Panc1 (cell line): ENCODE results near the gene NECTIN4. TPM values are rescaled to one million over a fixed set of nuclear protein-coding genes. Genes with fewer than 3 reads are reported as not detected.

Experiments
- ATAC-seq: fragments of 200-7000 bp; cut with Tn5 transposase; 2 replicates; pipeline ENCODE4 v1.9.1; 2020; ENCODE audit warnings: mild to moderate bottlenecking, moderate library complexity
- BruUV-seq: library from RNA; stranded (reverse); fragments of 400-500 nt; replicated peaks from 2 replicates; lab custom pipeline; 2021; lab: Mats Ljungman, UMichigan
- CTCF ChIA-PET: fragments of 300-600 bp; sonication (Branson Sonifier 250); formaldehyde crosslinking; loops from one replicate; lab custom pipeline; 2022; ENCODE audit warnings: antibody characterized with exemption; lab: Charles Lee
- POLR2A ChIA-PET: fragments of 300-600 bp; sonication (Branson Sonifier 250); formaldehyde crosslinking; loops from one replicate; lab custom pipeline; 2022; ENCODE audit warnings: antibody characterized with exemption; lab: Charles Lee
- DNase-seq: peaks from one replicate; pipeline ENCODE4 v3.0.0-alpha.2; 2010; ENCODE audit warnings: low read depth, low spot score
- H3K27ac ChIP-seq: 2 replicates; pipeline ENCODE4 v1.5.1; 2011; ENCODE audit warnings: mild to moderate bottlenecking, low read length, inconsistent platforms
- H3K27me3 ChIP-seq: fragments of 200-500 bp; sonication (Bioruptor generic); 2 replicates; pipeline ENCODE4 v1.6.0; 2014; ENCODE audit warnings: low read length, inconsistent platforms; ENCODE audit not compliant: control insufficient read depth, insufficient read depth
- H3K36me3 ChIP-seq: fragments of 200-500 bp; sonication (Bioruptor generic); 2 replicates; pipeline ENCODE4 v1.5.1; 2014; ENCODE audit warnings: inconsistent platforms, mild to moderate bottlenecking, low read length, moderate library complexity; ENCODE audit not compliant: control insufficient read depth, insufficient read depth
- H3K4me1 ChIP-seq: 2 replicates; pipeline ENCODE4 v1.5.1; 2011; ENCODE audit warnings: inconsistent platforms, mild to moderate bottlenecking, low read length, moderate library complexity; ENCODE audit not compliant: control insufficient read depth, insufficient read depth
- H3K4me3 ChIP-seq, 2 experiments: 2 replicates each; pipeline ENCODE4 v1.5.1; 2011 to 2012; ENCODE audit warnings: low read depth in 2 of 2, low read length in 2 of 2, mild to moderate bottlenecking in 2 of 2, inconsistent platforms in 1 of 2, moderate library complexity in 1 of 2
- H3K9me3 ChIP-seq: fragments of 200-500 bp; sonication (Bioruptor generic); 2 replicates; pipeline ENCODE4 v1.5.1; 2014; ENCODE audit warnings: low read depth, mild to moderate bottlenecking, inconsistent platforms, low read length, moderate library complexity; ENCODE audit not compliant: control insufficient read depth, insufficient read depth
- POLR2AphosphoS5 ChIP-seq: IDR thresholded peaks from 2 replicates; pipeline ENCODE4 v1.6.1; 2012; ENCODE audit warnings: mild to moderate bottlenecking, low read depth, low read length, moderate library complexity
- REST ChIP-seq, 2 experiments: IDR thresholded peaks; 2 replicates each; pipeline ENCODE4 v1.6.1; 2011 to 2012; ENCODE audit warnings: low read depth in 2 of 2, control low read depth in 1 of 2, low read length in 1 of 2, mild to moderate bottlenecking in 1 of 2, moderate library complexity in 1 of 2; ENCODE audit not compliant: insufficient read depth in 1 of 2
- SIN3A ChIP-seq: IDR thresholded peaks from 2 replicates; pipeline ENCODE4 v1.6.1; 2012; ENCODE audit warnings: low read depth, mild to moderate bottlenecking, low read length, moderate library complexity, borderline replicate concordance; ENCODE audit not compliant: insufficient read depth
- TCF7L2 ChIP-seq: IDR thresholded peaks from 2 replicates; pipeline ENCODE4 v1.6.1; 2011; ENCODE audit warnings: mild to moderate bottlenecking, low read depth, low read length, inconsistent platforms
- in situ Hi-C: cut with HindIII; loops from 2 replicates; pipeline ENCODE4 v1.10.0; 2016; ENCODE audit warnings: low sequenced_read_pairs, low pct_unique_long_range_greater_than_20kb
- intact Hi-C: fragments of 100-400 bp; cut with micrococcal nuclease; formaldehyde crosslinking; loops from one replicate; pipeline ENCODE4 v1.10.0; 2022; ENCODE audit not compliant: unreplicated experiment
- total RNA-seq: library from RNA; stranded (reverse); gene quantifications from one replicate; pipeline ENCODE4 v1.2.1, GENCODE V29; 2021; ENCODE audit not compliant: unreplicated experiment
- TF ChIP-seq, protein P1 (sequence below): fragments of 450-650 bp; IDR thresholded peaks from 2 replicates; pipeline ENCODE4 v1.5.1; 2017; ENCODE audit warnings: mild to moderate bottlenecking

The NECTIN4 gene
- total RNA-seq, 1 experiment from 2014 or later, result not detected

DNA sequence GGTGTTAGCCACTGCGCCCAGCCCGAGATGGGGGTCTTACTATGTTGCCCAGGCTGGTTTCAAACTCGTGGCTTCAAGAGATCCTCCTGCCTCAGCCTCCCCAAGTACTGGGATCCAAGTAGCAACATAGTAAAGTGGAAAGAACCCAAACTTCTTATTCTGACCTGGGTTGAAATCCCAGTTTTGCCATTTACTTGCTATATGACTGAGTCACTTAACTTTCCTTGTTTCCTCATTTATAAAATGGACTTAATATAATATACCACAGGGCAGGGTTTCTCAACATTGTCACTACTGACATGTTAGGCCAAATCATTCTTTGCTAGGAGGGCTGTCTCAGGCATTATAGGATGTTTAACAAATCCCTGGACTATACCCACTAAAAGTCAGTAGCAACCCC is 21.8 kb upstream of the NECTIN4 start:
- CTCF ChIA-PET, result no interaction called here
- in situ Hi-C loops, result no loop called here

GRCh38 chr1:161106431-161106830 is 17.1 kb upstream of the NECTIN4 start:
- H3K4me3 ChIP-seq, result no peak overlapping the region
- in situ Hi-C loops (no loop called here), intact Hi-C loops (no loop called here)
- CTCF ChIA-PET, result no interaction called here
- BruUV-seq, result no TSS peak
- no peaks in the 10 kb centered on the region for H3K27me3 ChIP-seq
- ATAC-seq (no peak), DNase-seq (no peak)
- no peak overlapping the region for H3K27ac ChIP-seq
- POLR2A ChIA-PET, result no interaction called here
- 0 out of 2 replicates have a peak, but pooled peaks cover 4% of the 10 kb centered on the region for H3K36me3 ChIP-seq
- no peaks in the 10 kb centered on the region for H3K9me3 ChIP-seq
- H3K4me1 ChIP-seq, result no peaks in the 10 kb centered on the region
- TF ChIP-seq POLR2AphosphoS5, result no peak
- no peak for TF ChIP-seq SIN3A
- TF ChIP-seq TCF7L2, result no peak
- TF ChIP-seq, protein P1, sequence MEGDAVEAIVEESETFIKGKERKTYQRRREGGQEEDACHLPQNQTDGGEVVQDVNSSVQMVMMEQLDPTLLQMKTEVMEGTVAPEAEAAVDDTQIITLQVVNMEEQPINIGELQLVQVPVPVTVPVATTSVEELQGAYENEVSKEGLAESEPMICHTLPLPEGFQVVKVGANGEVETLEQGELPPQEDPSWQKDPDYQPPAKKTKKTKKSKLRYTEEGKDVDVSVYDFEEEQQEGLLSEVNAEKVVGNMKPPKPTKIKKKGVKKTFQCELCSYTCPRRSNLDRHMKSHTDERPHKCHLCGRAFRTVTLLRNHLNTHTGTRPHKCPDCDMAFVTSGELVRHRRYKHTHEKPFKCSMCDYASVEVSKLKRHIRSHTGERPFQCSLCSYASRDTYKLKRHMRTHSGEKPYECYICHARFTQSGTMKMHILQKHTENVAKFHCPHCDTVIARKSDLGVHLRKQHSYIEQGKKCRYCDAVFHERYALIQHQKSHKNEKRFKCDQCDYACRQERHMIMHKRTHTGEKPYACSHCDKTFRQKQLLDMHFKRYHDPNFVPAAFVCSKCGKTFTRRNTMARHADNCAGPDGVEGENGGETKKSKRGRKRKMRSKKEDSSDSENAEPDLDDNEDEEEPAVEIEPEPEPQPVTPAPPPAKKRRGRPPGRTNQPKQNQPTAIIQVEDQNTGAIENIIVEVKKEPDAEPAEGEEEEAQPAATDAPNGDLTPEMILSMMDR, result no peak
- TF ChIP-seq REST (IDR thresholded peaks at IDR 0.05; ENCODE audit: insufficient read depth in 1 of 2, low read depth in 2 of 2, low read length in 1 of 2), result no peak

More for the DNA sequence above, 21.8 kb upstream of the NECTIN4 start:
- no peak for DNase-seq
- no peak for TF ChIP-seq TCF7L2
- TF ChIP-seq, protein P1, result no peak
- Histone ChIP-seq H3K27me3 (no peaks in the 10 kb centered on the region), H3K36me3 (no peaks in the 10 kb centered on the region; the same call in 1 of the 2 replicates), H3K4me3 (no peak overlapping the region), H3K9me3 (no peaks in the 10 kb centered on the region), H3K27ac (no peak overlapping the region), H3K4me1 (peaks cover 12% of the 10 kb centered on the region)
- ATAC-seq, result no peak
- intact Hi-C loops, result no loop called here
- POLR2A ChIA-PET, result no interaction called here
- no TSS peak for BruUV-seq
